H54 (cell line): Measurements from ENCODE around the gene IMPDH2.
"Not testable (repeated sequence)": the region's sequence is repeated elsewhere in the genome, so short reads cannot be mapped to it uniquely, and the experiment has no call there.

Source experiments
- DNase-seq: peaks from one replicate; pipeline ENCODE4 v3.0.0; 2011; ENCODE audit warnings: low spot score, mixed read lengths; ENCODE audit not compliant: insufficient read length
- FAIRE-seq: peaks from 3 replicates; lab custom pipeline; 2011; peaks lifted over from hg19 to GRCh38; lab: Jason Lieb, UNC
- POLR2A ChIP-seq: IDR thresholded peaks from 2 replicates; pipeline ENCODE4 v1.6.1; 2011; ENCODE audit warnings: low read depth, mild to moderate bottlenecking, low read length

The IMPDH2 gene

GRCh38 chr3:49017229-49017970 lies 11.8 kb downstream of the IMPDH2 start:
- FAIRE-seq: no peak
- no peak for TF ChIP-seq POLR2A
- DNase-seq: no peak

- FAIRE-seq: no peak
- 0 out of 2 replicates have a peak, but pooled peaks have one; percentile 5 for TF ChIP-seq POLR2A
These were observed 12.6 kb downstream of the IMPDH2 start for GRCh38 chr3:49016414-49017228.

GRCh38 chr3:49015765-49016164 lies 13.4 kb downstream of the IMPDH2 start:
- FAIRE-seq (no peak), DNase-seq (no peak)
- TF ChIP-seq POLR2A: no peak

More at GRCh38 chr3:49016414-49017228, 12.6 kb downstream of the IMPDH2 start:
- no peak for DNase-seq

DNA sequence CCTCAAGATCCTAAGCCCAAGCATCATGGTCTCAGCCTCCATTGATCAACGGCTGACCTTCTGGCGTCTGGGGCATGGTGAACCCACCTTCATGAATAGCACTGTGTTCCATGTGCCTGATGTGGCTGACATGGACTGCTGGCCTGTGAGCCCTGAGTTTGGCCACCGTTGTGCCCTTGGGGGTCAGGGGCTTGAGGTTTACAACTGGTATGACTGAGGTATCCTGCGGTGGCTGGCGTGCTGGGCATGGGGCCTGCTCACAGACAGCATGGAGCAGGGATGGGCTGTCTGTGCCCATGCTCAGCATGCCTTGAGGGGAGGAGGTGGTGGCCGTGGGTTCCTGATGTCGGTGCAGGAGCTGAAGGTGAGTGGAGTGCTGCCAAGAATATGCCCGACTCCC lies 14.1 kb downstream of the IMPDH2 start:
- DNase-seq (no peak), FAIRE-seq (no peak)
- no peak for TF ChIP-seq POLR2A

GRCh38 chr3:49013738-49014660 lies 15.2 kb downstream of the IMPDH2 start:
- FAIRE-seq (no peak), DNase-seq (no peak)
- TF ChIP-seq POLR2A: no peak

- FAIRE-seq (no peak), DNase-seq (no peak)
- no peak for TF ChIP-seq POLR2A
These were observed 16.0 kb downstream of the IMPDH2 start for GRCh38 chr3:49013113-49013737.

- TF ChIP-seq POLR2A: no peak
- no peak for FAIRE-seq
These were observed 16.7 kb downstream of the IMPDH2 start for GRCh38 chr3:49012441-49013017.

DNA sequence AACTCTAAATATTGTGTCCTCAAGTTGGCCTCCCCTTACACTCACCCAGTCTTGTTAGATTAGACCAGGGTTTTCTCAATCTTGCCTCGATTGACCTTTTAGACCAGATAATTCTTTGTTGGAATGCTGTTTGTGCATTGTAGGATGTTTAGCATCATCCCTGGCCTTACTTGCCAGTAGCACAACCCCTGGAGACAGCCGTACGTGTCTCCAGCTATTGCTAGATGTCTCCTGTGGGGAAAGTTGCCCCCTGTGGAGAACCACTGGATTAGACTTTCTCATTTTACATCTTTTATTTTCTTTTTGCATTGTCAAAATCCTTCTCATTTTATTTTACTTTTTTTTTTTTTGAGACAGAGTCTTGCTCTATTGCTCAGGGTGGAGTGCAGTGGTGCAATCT lies 19.8 kb downstream of the IMPDH2 start:
- FAIRE-seq: no peak

More at GRCh38 chr3:49012441-49013017, 16.7 kb downstream of the IMPDH2 start:
- no peak for DNase-seq

DNA sequence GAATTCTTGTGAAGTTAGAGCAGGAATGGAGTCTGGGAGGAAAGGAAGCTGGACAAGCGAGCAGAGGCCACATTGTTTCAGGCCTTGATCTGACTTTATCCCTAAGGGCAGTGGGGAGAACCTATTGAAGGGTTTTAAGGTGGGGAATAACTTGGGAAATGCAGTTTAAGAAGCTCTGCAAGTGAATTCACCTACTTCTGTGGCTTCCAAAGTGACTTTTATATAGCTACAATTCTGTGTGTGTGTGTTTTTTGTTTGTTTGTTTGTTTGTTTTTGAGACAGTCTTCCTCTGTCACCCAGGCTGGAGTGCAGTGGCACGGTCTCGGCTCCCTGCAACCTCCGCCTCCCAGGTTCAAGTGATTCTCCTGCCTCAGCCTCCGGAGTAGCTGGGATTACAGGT lies 20.6 kb downstream of the IMPDH2 start:
- DNase-seq, FAIRE-seq: not testable (repeated sequence)

More for the DNA sequence above, 19.8 kb downstream of the IMPDH2 start:
- TF ChIP-seq POLR2A: no peak
- no peak for DNase-seq

DNA sequence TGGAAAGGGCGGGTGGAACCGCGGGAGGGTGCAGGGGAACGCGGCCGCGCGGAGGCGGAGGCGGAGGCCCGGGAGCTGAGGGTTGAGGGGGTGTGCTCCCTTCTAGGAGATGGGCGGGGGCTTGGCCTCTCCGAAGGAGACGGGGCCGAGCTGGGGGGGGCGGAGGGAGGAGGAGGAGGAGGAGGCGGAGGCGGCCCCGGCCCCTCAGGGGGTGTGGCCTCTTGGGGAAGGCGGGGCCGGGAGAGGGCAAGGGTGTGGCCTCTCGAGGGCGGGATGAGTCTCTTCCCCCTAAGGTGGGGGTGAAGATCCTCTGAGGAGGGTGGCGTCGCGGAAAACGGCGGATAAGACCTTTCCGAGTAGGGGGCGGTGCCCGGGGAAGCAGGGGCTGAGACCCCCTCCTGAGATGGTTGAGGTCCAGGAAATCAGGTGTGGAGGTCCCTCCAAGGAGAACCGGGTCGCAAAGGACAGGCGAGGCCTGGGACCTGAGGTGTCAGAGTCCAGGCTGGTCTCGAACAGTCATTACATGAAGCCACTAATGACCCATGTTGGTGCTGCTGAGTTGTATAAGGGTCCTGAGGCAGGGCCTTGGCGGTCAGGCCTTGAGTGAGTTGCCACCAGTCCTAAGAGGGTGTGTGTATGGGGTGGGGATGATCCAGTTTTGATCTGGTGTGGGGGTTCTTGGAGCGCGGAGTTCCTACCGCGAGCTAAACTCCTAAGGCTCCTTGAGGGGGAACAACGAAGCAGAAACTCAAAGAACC lies 21.2 kb downstream of the IMPDH2 start:
- no peak for TF ChIP-seq POLR2A
- FAIRE-seq: no peak
- peak; percentile 76 for DNase-seq

GRCh38 chr3:49007068-49007770 lies 22.0 kb downstream of the IMPDH2 start, which contains the start of gene WDR6:
Gene WDR6, plus strand, starts transcription at chr3:49007391. Its CDS starts 41 bp downstream, at chr3:49007432.
- peak; percentile 72 for TF ChIP-seq POLR2A
- FAIRE-seq (no peak), DNase-seq (peak; percentile 95)
